A673 (cell line): ENCODE data around the gene NFATC1. TPM values are rescaled to one million over a fixed set of nuclear protein-coding genes. Genes with fewer than 3 reads are reported as not detected.

Experiments
- BruUV-seq: library from RNA; stranded (reverse); fragments of 400-500 nt; replicated peaks from 2 replicates; lab custom pipeline; 2021; lab: Mats Ljungman, UMichigan
- CTCF ChIA-PET: fragments of 300-600 bp; sonication (Branson Sonifier 250); formaldehyde crosslinking; loops from one replicate; lab custom pipeline; 2022; ENCODE audit warnings: antibody characterized with exemption; lab: Charles Lee
- POLR2A ChIA-PET: fragments of 300-600 bp; sonication (Branson Sonifier 250); formaldehyde crosslinking; loops from one replicate; lab custom pipeline; 2022; ENCODE audit warnings: antibody characterized with exemption; ENCODE audit not compliant: low non-redundant PET; lab: Charles Lee
- DNase-seq: peaks from one replicate; pipeline ENCODE4 v3.0.0-alpha.2; 2015; ENCODE audit warnings: low spot score
- H3K27ac ChIP-seq: fragments of 200-600 bp; sonication (generic); 2 replicates; pipeline ENCODE4 v1.5.1; 2016; ENCODE audit warnings: mixed run types, low read depth, mild to moderate bottlenecking, mixed read lengths, antibody characterized with exemption, low read length; ENCODE audit not compliant: poor library complexity, severe bottlenecking
- H3K27me3 ChIP-seq: fragments of 200-600 bp; sonication (generic); replicated peaks from 2 replicates; pipeline ENCODE4 v1.6.1; 2017; ENCODE audit warnings: mixed run types, low read depth, mild to moderate bottlenecking, mixed read lengths, antibody characterized with exemption, low read length; ENCODE audit not compliant: insufficient read depth, poor library complexity
- H3K36me3 ChIP-seq: fragments of 200-600 bp; sonication (generic); 2 replicates; pipeline ENCODE4 v1.6.1; 2016; ENCODE audit warnings: mixed run types, mild to moderate bottlenecking, mixed read lengths, antibody characterized with exemption, low read length; ENCODE audit not compliant: insufficient read depth, poor library complexity, severe bottlenecking
- H3K4me1 ChIP-seq: fragments of 200-600 bp; sonication (generic); 2 replicates; pipeline ENCODE4 v1.6.1; 2017; ENCODE audit warnings: mixed run types, mild to moderate bottlenecking, mixed read lengths, antibody characterized with exemption, low read length; ENCODE audit not compliant: insufficient read depth, poor library complexity, severe bottlenecking
- H3K4me3 ChIP-seq: fragments of 200-600 bp; sonication (generic); 2 replicates; pipeline ENCODE4 v1.5.1; 2016; ENCODE audit warnings: low read depth, mixed run types, mild to moderate bottlenecking, mixed read lengths, low read length; ENCODE audit not compliant: poor library complexity, severe bottlenecking
- H3K9me3 ChIP-seq: fragments of 200-600 bp; sonication (generic); 2 replicates; pipeline ENCODE4 v1.6.1; 2016; ENCODE audit warnings: mixed run types, low read depth, mild to moderate bottlenecking, mixed read lengths, antibody characterized with exemption, low read length; ENCODE audit not compliant: poor library complexity, severe bottlenecking
- EZH2 ChIP-seq: fragments of 200-600 bp; sonication (generic); IDR thresholded peaks from 2 replicates; pipeline ENCODE4 v1.6.1; 2017; ENCODE audit warnings: borderline replicate concordance, low read depth, mild to moderate bottlenecking, mixed read lengths, antibody characterized with exemption, low read length; ENCODE audit not compliant: poor library complexity, severe bottlenecking
- intact Hi-C: fragments of 100-400 bp; cut with micrococcal nuclease; formaldehyde crosslinking; loops from one replicate; pipeline ENCODE4 v1.10.0; 2022; ENCODE audit not compliant: unreplicated experiment
- total RNA-seq: library from RNA; stranded (reverse); gene quantifications from 2 replicates; pipeline ENCODE4 v1.2.3, GENCODE V29; 2021
- TF ChIP-seq, protein P1 (sequence below): fragments of 300-800, 200-600 bp; sonication (generic); conservative IDR thresholded peaks from 2 replicates; pipeline ENCODE4 v1.5.1; 2017; ENCODE audit warnings: low read depth, mild to moderate bottlenecking, antibody characterized with exemption, low read length, moderate library complexity, mixed read lengths

The NFATC1 gene
- total RNA-seq, 1 experiment from 2014 or later = 10.4 TPM

DNA sequence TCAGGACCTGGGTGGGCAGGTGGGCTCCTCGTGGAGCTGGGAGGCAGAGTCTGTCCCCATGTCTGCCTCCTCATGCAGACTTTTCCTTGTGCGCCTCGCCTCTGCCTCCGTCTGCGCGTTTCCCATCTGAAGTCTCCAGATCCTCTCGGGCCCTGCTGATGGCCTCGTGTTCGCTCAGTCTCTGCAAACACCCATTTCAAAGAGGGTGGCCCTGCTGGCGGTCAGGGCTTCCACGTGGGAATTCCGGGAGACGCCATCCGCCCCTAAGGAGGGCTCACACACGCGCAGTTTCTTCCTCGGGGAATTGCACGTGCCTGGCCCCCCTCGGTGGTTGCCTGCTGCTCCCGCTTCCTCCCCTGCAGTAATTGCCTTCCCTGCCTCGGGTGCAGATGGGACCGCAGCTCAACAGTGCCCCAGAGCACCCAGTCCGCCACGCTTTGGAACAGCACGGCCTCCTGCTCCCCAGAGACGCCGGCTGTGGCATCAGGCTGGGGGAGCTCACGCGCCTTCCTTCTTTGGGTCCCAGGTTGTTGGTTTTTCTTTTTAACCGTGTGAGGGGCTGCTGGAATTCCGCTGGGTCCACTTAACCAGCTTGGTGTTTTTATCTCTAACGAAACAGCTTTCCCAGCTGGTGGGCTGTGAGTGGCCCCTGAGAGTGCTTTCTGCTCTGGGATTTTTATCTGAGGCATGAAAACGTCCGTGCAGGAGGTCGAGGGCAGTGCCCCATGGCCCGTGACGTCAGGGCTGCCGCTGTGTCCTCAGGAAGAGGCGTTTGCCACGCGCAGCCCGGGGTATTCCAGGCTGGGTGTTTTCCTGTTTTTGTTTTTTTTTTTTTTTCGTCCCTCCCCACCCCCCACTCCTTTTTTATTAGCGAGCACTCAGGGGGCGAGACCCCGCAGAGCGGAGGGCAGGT, 16.1 kb downstream of the NFATC1 start:
- BruUV-seq = no TSS peak
- Histone ChIP-seq H3K4me1 (peaks cover 9% of the 10 kb centered on the region), H3K9me3 (no peaks in the 10 kb centered on the region), H3K27me3 (no peaks in the 10 kb centered on the region), H3K36me3 (no peaks in the 10 kb centered on the region), H3K27ac (no peak overlapping the region), H3K4me3 (no peak overlapping the region)
- no peak for DNase-seq
- intact Hi-C loops = no loop called here
- CTCF ChIA-PET = no interaction called here
- POLR2A ChIA-PET = no interaction called here
- no peak for TF ChIP-seq EZH2
- TF ChIP-seq, protein P1, sequence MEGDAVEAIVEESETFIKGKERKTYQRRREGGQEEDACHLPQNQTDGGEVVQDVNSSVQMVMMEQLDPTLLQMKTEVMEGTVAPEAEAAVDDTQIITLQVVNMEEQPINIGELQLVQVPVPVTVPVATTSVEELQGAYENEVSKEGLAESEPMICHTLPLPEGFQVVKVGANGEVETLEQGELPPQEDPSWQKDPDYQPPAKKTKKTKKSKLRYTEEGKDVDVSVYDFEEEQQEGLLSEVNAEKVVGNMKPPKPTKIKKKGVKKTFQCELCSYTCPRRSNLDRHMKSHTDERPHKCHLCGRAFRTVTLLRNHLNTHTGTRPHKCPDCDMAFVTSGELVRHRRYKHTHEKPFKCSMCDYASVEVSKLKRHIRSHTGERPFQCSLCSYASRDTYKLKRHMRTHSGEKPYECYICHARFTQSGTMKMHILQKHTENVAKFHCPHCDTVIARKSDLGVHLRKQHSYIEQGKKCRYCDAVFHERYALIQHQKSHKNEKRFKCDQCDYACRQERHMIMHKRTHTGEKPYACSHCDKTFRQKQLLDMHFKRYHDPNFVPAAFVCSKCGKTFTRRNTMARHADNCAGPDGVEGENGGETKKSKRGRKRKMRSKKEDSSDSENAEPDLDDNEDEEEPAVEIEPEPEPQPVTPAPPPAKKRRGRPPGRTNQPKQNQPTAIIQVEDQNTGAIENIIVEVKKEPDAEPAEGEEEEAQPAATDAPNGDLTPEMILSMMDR = no peak

DNA sequence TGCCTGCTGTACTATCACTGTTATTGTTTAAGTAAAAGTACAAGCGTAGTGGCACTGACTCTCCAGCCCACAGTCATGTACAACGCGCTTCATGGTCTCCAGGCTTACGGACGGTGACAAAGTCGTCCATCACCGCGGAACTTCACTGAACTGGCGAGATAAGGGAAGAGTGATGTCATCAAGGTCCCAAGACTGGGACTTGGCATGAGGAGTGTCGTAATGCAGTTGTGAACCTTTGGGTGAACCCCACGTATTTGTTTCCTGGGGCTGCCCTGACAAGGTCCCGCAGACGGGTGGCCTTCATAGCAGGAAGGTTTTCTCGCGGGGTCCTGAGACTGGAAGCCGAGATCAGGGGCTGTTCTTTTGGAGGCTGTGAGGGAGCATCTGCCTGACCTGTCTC, 17.3 kb downstream of the NFATC1 start:
- ChIA-PET CTCF (no interaction called here), POLR2A (no interaction called here)
- BruUV-seq = no TSS peak
- TF ChIP-seq, protein P1 = no peak
- no peak for TF ChIP-seq EZH2
- H3K4me1 ChIP-seq = peaks cover 9% of the 10 kb centered on the region
- intact Hi-C loops = no loop called here
- H3K27me3 ChIP-seq = no peaks in the 10 kb centered on the region
- H3K4me3 ChIP-seq = no peak overlapping the region
- no peaks in the 10 kb centered on the region for H3K9me3 ChIP-seq
- no peak overlapping the region for H3K27ac ChIP-seq
- no peak for DNase-seq
- H3K36me3 ChIP-seq = no peaks in the 10 kb centered on the region

DNA sequence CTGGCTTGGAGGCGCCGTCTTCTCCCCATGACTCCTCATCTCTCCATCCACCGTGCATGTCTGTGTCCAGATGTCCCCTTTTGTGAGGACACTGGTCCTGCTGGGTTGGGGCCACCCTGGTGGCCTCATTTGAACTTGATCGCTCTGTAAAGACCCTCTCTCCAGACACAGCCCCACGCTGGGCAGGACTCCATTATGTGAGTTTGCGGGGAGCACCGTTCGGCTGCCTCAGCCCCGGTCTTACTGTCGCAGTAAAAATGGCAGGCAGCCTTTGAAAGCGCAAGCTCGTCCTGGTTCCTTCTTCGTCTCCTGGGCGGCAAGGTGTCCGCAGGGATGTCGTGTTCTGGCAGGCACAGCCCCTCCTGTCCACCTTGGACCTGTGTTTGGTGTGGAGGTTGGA, 17.7 kb downstream of the NFATC1 start:
- ChIA-PET POLR2A (no interaction called here), CTCF (no interaction called here)
- no peak overlapping the region for H3K4me3 ChIP-seq
- no peaks in the 10 kb centered on the region for H3K36me3 ChIP-seq
- no peaks in the 10 kb centered on the region for H3K9me3 ChIP-seq
- DNase-seq = no peak
- TF ChIP-seq, protein P1 = no peak
- TF ChIP-seq EZH2 = no peak
- no peaks in the 10 kb centered on the region for H3K27me3 ChIP-seq
- peaks cover 9% of the 10 kb centered on the region for H3K4me1 ChIP-seq
- H3K27ac ChIP-seq = no peak overlapping the region
- intact Hi-C loops = no loop called here
- BruUV-seq = no TSS peak
